Left lung (tissue), 10 donors: ENCODE results near the gene UBE2C. TPM values are rescaled to one million over a fixed set of nuclear protein-coding genes. Genes with fewer than 3 reads are reported as not detected.
"Not testable (repeated sequence)": the region's sequence is repeated elsewhere in the genome, so short reads cannot be mapped to it uniquely, and the experiment has no call there.

ENCODE experiments used
- ATAC-seq: fragments of 200-7000 bp; cut with Tn5 transposase; one replicate; pipeline ENCODE4 v1.9.1; 2020; ENCODE audit warnings: moderate library complexity
- DNase-seq, 4 donors: peaks; one replicate each; pipeline ENCODE4 v3.0.0-alpha.2; 2013 to 2020
- H3K27ac ChIP-seq, 2 donors: fragments of 200-600 bp; sonication (generic) in 1 of 2; one replicate each; pipeline versions ENCODE4 v1.5.0 to v1.8.0; 2020 to 2021
- H3K27me3 ChIP-seq, 2 donors: fragments of 200-600 bp; sonication (generic) in 1 of 2; one replicate each; pipeline versions ENCODE4 v1.5.0 to v1.8.0; 2020 to 2021
- H3K36me3 ChIP-seq, 2 donors: fragments of 200-600 bp; sonication (generic) in 1 of 2; one replicate each; pipeline versions ENCODE4 v1.5.0 to v1.8.0; 2020 to 2021
- H3K4me1 ChIP-seq, 2 donors: fragments of 200-600 bp; one replicate each; pipeline ENCODE4 v1.8.0; 2021
- H3K4me3 ChIP-seq, 2 donors: fragments of 200-600 bp; sonication (generic) in 1 of 2; one replicate each; pipeline versions ENCODE4 v1.5.0 to v1.8.0; 2020 to 2021; ENCODE audit warnings: mild to moderate bottlenecking in 1 of 2
- H3K9me3 ChIP-seq, 2 donors: fragments of 200-600 bp; sonication (generic) in 1 of 2; one replicate each; pipeline versions ENCODE4 v1.5.0 to v1.8.0; 2020 to 2021
- intact Hi-C, 2 donors: fragments of 100-400 bp; cut with DNase I; formaldehyde crosslinking; loops; one replicate each; pipeline versions ENCODE4 v1.11.2 to v1.14.2; 2022
- polyA plus RNA-seq, 6 donors: library from polyadenylated mRNA; unstranded; fragments of 120-200 nt; gene quantifications; one replicate each; pipeline ENCODE4 v1.2.1, GENCODE V29; 2013; ENCODE audit not compliant: insufficient read length in 6 of 6
- total RNA-seq, 2 donors: library from RNA; stranded (reverse); fragmentation: NEBNext Ultra II Directional; extraction: Animal tissue kit (Norgen Biotek cat#: 25700); gene quantifications; one replicate each; pipeline ENCODE4 v1.2.1, GENCODE V29; 2021
- TF ChIP-seq, protein P1 (sequence below), 2 donors: fragments of 200-600 bp; sonication (generic) in 1 of 2; IDR thresholded peaks; one replicate each; pipeline versions ENCODE4 v1.5.0 to v1.8.0; 2021; ENCODE audit warnings: antibody characterized with exemption in 2 of 2
- donor health status: DM: no; HTN: yes; CAD: no.
- donor health status: DM: no; HTN: no; CAD: no.

UBE2C gene
- total and polyA plus RNA-seq, 8 donors: 5.9 to 99.2 (median 49.8) TPM

DNA sequence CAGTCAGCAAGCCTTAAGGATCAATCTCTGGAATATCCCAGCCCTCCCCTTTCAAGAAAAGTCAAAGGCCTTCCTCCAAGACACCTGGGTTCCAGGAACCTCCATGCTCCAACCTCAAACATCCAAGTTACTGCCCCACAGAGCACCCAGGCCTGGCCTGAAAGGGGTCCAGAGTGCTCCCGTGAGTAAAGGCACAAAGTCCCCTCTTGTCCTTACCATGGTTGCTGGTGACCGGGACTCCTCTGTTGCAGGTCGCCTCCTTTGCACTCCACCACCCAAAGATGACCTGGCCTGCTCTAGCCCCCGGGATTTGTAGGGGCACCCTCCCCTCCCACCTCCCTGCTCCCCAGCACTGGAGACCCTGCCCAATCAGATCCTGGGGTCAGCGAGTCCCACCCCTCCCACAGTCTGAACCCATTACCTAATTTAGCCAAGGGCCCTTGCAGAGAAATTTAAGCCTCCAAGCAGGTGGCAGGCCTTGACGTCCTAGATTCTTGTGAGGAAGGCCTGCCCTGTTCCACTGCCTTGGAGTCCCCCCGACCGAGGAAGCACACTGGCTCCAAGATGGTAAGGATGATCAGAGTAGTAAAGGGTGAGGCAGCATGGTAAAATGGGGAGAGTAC is 14.7 kb downstream of the UBE2C start, which contains the start of gene TNNC2:
TNNC2 (minus strand) TSS at position 283 of the 623 bp plus-strand sequence; CDS start at position 219, 64 bp downstream.
- intact Hi-C loops: no loop called here
- DNase-seq (no peak), ATAC-seq (no peak)
- Histone ChIP-seq H3K27me3 (peaks cover 16 to 27% of the 10 kb centered on the region in 2 donors), H3K4me1 (peaks cover 3 to 30% of the 10 kb centered on the region in 2 donors), H3K4me3 (no peak within 1 kb of the TSS), H3K27ac (peak within 1 kb of the TSS; percentile 41 to 67), H3K9me3 (no peaks in the 10 kb centered on the region), H3K36me3 (no peaks in the 10 kb centered on the region)
- TF ChIP-seq, protein P1, sequence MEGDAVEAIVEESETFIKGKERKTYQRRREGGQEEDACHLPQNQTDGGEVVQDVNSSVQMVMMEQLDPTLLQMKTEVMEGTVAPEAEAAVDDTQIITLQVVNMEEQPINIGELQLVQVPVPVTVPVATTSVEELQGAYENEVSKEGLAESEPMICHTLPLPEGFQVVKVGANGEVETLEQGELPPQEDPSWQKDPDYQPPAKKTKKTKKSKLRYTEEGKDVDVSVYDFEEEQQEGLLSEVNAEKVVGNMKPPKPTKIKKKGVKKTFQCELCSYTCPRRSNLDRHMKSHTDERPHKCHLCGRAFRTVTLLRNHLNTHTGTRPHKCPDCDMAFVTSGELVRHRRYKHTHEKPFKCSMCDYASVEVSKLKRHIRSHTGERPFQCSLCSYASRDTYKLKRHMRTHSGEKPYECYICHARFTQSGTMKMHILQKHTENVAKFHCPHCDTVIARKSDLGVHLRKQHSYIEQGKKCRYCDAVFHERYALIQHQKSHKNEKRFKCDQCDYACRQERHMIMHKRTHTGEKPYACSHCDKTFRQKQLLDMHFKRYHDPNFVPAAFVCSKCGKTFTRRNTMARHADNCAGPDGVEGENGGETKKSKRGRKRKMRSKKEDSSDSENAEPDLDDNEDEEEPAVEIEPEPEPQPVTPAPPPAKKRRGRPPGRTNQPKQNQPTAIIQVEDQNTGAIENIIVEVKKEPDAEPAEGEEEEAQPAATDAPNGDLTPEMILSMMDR (IDR thresholded peaks at IDR 0.05): no peak

DNA sequence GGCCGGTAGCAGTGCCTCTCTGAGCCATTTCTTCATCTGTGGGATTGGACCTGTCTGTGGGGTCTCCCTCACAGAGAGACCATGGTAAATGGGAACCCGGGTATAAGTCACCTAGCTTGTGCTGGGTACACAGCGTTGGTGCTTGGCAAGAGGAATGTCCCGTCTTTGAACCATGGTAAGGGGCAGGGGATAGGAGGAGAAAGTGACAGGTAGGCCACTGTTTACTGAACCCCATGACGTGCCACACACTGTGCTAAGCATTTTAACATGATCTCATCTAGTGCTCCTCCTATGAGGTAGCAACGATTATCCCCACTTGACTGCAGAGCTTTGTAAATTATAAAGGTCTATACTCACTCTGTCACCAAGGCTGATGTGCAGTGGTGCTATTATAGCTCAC is 15.3 kb downstream of the UBE2C start:
- DNase-seq (no peak), ATAC-seq (no peak)
- Histone ChIP-seq H3K4me3 (no peak overlapping the region), H3K4me1 (peaks cover 4 to 31% of the 10 kb centered on the region in 2 donors), H3K27ac (no peak overlapping the region), H3K36me3 (no peaks in the 10 kb centered on the region), H3K9me3 (no peaks in the 10 kb centered on the region), H3K27me3 (peaks cover 15 to 22% of the 10 kb centered on the region in 2 donors)
- intact Hi-C loops: no loop called here
- TF ChIP-seq, protein P1 (IDR thresholded peaks at IDR 0.05): no peak

DNA sequence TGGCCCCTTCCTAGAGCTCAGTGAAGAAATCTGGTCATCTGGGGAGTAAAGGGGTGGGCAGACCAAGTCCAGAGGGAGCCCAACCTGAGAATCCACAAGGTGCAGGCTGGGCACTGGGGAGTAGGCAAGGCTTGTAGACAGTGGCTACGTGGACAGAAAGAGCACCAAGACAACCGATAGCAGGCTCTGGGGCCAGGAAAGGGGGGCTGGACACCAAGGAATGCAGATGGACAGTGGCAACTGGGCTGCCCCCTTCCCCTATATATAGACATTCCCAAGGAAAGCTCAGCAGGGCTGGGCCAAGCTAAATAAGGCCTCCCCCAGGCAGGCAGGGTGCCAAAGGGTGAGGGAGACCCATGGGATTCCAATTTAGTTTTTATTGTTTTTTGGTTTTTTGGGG is 16.1 kb downstream of the UBE2C start:
- no peaks in the 10 kb centered on the region for H3K9me3 ChIP-seq
- no peak for DNase-seq
- ATAC-seq: no peak
- intact Hi-C loops: no loop called here
- H3K36me3 ChIP-seq: no peaks in the 10 kb centered on the region
- H3K4me1 ChIP-seq: peaks cover 7 to 35% of the 10 kb centered on the region in 2 donors
- no peak overlapping the region for H3K4me3 ChIP-seq
- TF ChIP-seq, protein P1 (IDR thresholded peaks at IDR 0.05): no peak
- peaks cover 7 to 13% of the 10 kb centered on the region in 2 donors for H3K27me3 ChIP-seq
- H3K27ac ChIP-seq: no peak overlapping the region

DNA sequence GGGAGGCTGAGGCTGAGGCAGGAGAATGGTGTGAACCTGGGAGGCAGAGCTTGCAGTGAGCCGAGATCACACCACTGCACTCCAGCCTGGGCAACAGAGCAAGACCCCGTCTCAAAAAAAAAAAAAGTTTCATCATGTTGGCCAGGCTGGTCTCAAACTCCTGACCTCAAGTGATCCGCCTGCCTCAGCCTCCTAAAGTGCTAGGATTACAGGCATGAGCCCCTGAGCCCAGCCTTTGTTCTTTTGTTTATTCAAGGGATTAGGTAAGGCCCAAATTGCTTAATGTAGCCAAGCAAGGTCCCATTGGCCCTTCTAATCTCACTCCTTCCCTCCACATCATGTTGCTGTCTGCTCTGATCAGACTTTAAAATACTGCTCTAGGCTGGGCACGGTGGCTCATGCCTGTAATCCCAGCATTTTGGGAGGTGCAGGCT is 17.2 kb downstream of the UBE2C start:
- H3K36me3 ChIP-seq, H3K27me3 ChIP-seq, intact Hi-C loops, H3K4me3 ChIP-seq, DNase-seq, H3K9me3 ChIP-seq, ATAC-seq, H3K27ac ChIP-seq: not testable (repeated sequence)
- peaks cover 9 to 38% of the 10 kb centered on the region in 2 donors for H3K4me1 ChIP-seq

DNA sequence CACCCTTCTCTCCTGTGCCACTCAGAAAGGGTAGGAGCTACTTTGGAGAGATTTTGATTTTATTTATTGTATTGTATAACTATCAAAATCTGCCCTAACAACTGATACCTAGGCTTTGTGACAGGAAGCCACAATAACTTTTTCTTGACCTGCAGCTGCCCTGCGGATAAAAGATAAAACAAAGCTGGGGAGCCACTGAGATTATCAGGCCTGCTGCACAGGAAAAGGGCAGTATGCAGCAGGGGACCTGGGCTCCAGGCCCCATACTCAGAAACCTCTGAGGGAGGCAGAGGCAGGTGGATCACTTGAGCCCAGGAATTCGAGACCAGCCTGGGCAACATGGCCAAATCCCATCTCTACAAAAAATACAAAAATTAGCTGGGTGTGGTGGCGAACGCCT is 20.2 kb downstream of the UBE2C start:
- H3K27ac ChIP-seq: peak overlapping the region; percentile 88 to 93
- no peak for ATAC-seq
- intact Hi-C loops: no loop called here

More for the DNA sequence above, 20.2 kb downstream of the UBE2C start:
- Histone ChIP-seq H3K4me3 (peak overlapping the region in 1 of 2 donors; percentile 73), H3K9me3 (no peaks in the 10 kb centered on the region), H3K27me3 (no peaks in the 10 kb centered on the region), H3K4me1 (peaks cover 20 to 47% of the 10 kb centered on the region in 2 donors), H3K36me3 (no peaks in the 10 kb centered on the region)
- TF ChIP-seq, protein P1 (IDR thresholded peaks at IDR 0.05): no peak
- DNase-seq: no peak
